K562 (cell line): ENCODE data around the gene PAX5. TPM values are rescaled to one million over a fixed set of nuclear protein-coding genes. Genes with fewer than 3 reads are reported as not detected.

Experiments
- ASH1L ChIP-seq: fragments of 450-650 bp; IDR thresholded peaks from 2 replicates; pipeline ENCODE4 v1.6.1; 2018; ENCODE audit warnings: borderline replicate concordance, mild to moderate bottlenecking, low read depth; ENCODE audit not compliant: partially characterized antibody
- CREB5 ChIP-seq: fragments of 250-450 bp; sonication (Bioruptor Pico); IDR thresholded peaks from 2 replicates; pipeline ENCODE4 v1.5.0; 2020; ENCODE audit warnings: mild to moderate bottlenecking
- ETS1 ChIP-seq: conservative IDR thresholded peaks from 2 replicates; pipeline ENCODE4 v1.6.1; 2011; ENCODE audit warnings: low read depth, mild to moderate bottlenecking, low read length; ENCODE audit not compliant: control insufficient read depth
- KAT7 ChIP-seq: sonication (generic); formaldehyde crosslinking; IDR thresholded peaks from 2 replicates; pipeline ENCODE4 v1.8.0; 2022; ENCODE audit warnings: missing genetic modification reagents, mild to moderate bottlenecking, borderline replicate concordance
- LCOR ChIP-seq: sonication (generic); formaldehyde crosslinking; IDR thresholded peaks from 2 replicates; pipeline ENCODE4 v1.8.0; 2022; ENCODE audit warnings: mild to moderate bottlenecking, missing genetic modification reagents
- MAX ChIP-seq: sonication (generic); formaldehyde crosslinking; IDR thresholded peaks from 2 replicates; pipeline ENCODE4 v1.9.0; 2022; ENCODE audit warnings: mild to moderate bottlenecking, missing genetic modification reagents
- MCM7 ChIP-seq, 2 experiments: fragments of 450-650 bp; IDR thresholded peaks; 2 replicates each; pipeline ENCODE4 v1.6.1; 2016 to 2018
- PKNOX1 ChIP-seq: fragments of 450-650 bp; IDR thresholded peaks from 2 replicates; pipeline ENCODE4 v1.6.1; 2016
- RBM17 ChIP-seq: fragments of 200-400 bp; formaldehyde crosslinking; IDR thresholded peaks from 2 replicates; pipeline ENCODE4 v1.6.1; 2017; ENCODE audit warnings: low read depth, mild to moderate bottlenecking, low read length, borderline replicate concordance
- SMAD2 ChIP-seq: fragments of 150-350 bp; IDR thresholded peaks from 2 replicates; pipeline ENCODE4 v1.6.1; 2014; ENCODE audit warnings: low read depth, mild to moderate bottlenecking, low read length
- SMC3 ChIP-seq: conservative IDR thresholded peaks from 2 replicates; pipeline ENCODE4 v1.6.1; 2011; ENCODE audit warnings: low read depth, low read length, improper control_type of control experiment; ENCODE audit not compliant: insufficient read depth
- U2AF1 ChIP-seq: fragments of 200-400 bp; formaldehyde crosslinking; optimal IDR thresholded peaks from 2 replicates; pipeline ENCODE3; 2017; ENCODE audit warnings: mild to moderate bottlenecking, low read depth, low read length, moderate library complexity
- USF2 ChIP-seq: sonication (generic); formaldehyde crosslinking; IDR thresholded peaks from 2 replicates; pipeline ENCODE4 v1.5.0; 2020; ENCODE audit warnings: missing genetic modification reagents
- ZBTB2 ChIP-seq: fragments of 450-650 bp; IDR thresholded peaks from 2 replicates; pipeline ENCODE4 v1.6.1; 2016; ENCODE audit warnings: antibody characterized with exemption
- ZNF212 ChIP-seq: fragments of 450-650 bp; formaldehyde crosslinking; IDR thresholded peaks from 2 replicates; pipeline ENCODE4 v1.4.0; 2020; ENCODE audit warnings: mild to moderate bottlenecking
- ZNF445 ChIP-seq: fragments of 250-450 bp; sonication (Bioruptor Pico); IDR thresholded peaks from 2 replicates; pipeline ENCODE4 v1.4.0; 2020; ENCODE audit warnings: low read depth, mild to moderate bottlenecking, moderate library complexity
- polyA plus RNA-seq, 8 experiments: library from polyadenylated mRNA; depleted of rRNA in 4 of 8; stranded (reverse) in 5 of 8; unstranded in 3 of 8; fragments of >200 nt; fragmentation: Nextera tagmentation in 2 of 8; fragmentation: Illumina TruSeq in 1 of 8; extraction: Ambion mirVana in 2 of 8; extraction: Trizol in 1 of 8; gene quantifications; 2 replicates each; pipeline versions ENCODE4 v1.2.1 to v1.2.3, GENCODE V29; 2011 to 2014; ENCODE audit warnings: inconsistent platforms in 1 of 8, missing spikeins in 1 of 8
- total RNA-seq, 7 experiments: library from RNA; depleted of rRNA in 6 of 7; stranded (reverse); fragments of >200 nt in 6 of 7; fragmentation: Illumina TruSeq in 2 of 7; extraction: Trizol in 2 of 7; gene quantifications; 2 replicates each; pipeline versions ENCODE4 v1.2.1 to v1.2.3, GENCODE V29; 2011 to 2021; ENCODE audit warnings: low replicate concordance in 1 of 7

Gene PAX5
- total and polyA plus RNA-seq, 9 of the 15 experiments (the other 6 are each of a cell fraction or from before 2014, with no cell fraction given), result 0.03 to 0.09 TPM; not detected in 7

GRCh38 chr9:36991516-36992134 is 42.4 kb downstream of the PAX5 start (continued):
- TF ChIP-seq USF2 (CRISPR knock-in tag) (no peak), CREB5 (CRISPR knock-in tag) (no peak), ZNF445 (no peak), ZBTB2 (no peak), ASH1L (no peak), MCM7 (IDR thresholded peaks at IDR 0.05) (no peak), ETS1 (no peak), PKNOX1 (no peak), RBM17 (no peak), U2AF1 (no peak), MAX (CRISPR knock-in tag) (no peak), ZNF212 (CRISPR knock-in tag) (no peak), KAT7 (no peak), SMAD2 (no peak), LCOR (no peak), SMC3 (peak; percentile 40)
- TF ChIP-seq, all 486 proteins: peak for 7
